Non-pigmented ciliary epithelial cell (primary cell): ENCODE measurements around the gene ZNF787.

Experiments
- DNase-seq: peaks from one replicate; pipeline ENCODE4 v3.0.0-alpha.2; 2010; ENCODE audit warnings: low read depth

Gene ZNF787

DNA sequence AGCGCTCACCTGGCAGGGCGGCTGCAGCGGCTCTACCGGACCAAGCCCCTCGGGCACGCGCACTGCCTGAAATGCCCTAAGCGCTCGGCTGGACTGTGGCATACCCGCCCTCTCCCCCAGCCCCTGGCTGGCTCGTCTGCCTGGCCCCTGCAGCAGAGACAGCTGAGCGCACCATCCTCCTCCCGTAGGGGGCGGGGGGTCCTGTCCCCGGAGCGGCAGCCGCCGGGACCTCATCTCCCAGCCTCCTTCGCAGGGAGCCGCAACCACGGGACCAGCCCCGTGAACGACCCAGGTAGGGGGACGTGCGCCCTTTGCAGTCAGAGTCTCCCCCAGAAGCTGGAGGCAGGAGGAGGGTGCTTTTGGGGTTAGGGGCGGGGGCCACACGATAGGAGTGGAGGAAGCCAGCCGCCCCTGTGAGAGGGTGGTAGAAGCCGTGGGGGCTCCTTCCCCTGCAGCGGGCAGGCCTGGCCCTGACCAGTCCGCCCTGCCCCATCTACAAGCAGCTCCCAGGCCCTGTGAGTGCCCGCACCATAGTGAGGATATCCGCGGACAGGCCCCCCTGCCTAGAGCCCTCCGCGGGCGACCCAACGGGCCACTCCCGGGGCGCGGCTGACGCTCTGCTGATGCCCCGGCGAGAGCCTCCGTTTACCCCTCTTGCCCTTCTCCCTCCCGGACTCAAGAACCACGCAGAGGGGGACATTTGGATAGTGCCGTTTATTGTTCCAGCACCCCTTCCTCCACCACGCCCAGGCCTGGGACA, 34.2 kb downstream of the ZNF787 start:
- no peak for DNase-seq

DNA sequence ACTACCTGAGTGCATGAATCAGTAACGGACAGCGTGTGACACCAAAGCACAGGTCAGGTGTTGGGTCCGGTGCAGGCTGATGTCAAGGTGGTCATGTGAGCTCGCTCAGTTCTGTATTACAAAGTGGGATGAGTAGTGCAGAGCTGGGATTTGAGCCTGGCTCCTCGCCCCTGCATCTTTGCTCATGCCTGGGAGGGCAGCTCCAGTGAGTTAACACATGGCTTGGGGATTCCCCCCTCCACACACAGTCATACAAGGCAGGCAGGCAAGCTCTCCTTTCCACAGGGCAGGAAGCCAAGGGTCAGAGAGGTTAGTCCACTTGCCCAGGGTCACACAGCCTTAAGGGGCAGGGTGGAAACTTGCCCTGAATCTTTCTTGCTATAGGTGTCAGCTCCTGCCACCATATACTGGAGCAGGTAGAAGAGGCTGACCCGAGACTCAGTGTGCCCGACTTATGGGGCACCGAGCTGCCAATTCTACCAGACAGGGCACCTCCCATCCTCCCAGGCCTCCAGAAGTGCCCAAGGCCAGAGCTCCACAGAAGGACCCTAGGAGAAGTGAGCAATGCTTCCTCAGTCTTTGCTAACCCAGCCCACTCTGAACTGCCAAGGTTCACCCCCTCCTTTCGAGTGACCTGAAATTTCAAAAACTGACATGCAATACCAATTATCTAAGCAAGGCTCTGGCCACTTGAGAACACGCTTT, 35.4 kb downstream of the ZNF787 start:
- no peak for DNase-seq

DNA sequence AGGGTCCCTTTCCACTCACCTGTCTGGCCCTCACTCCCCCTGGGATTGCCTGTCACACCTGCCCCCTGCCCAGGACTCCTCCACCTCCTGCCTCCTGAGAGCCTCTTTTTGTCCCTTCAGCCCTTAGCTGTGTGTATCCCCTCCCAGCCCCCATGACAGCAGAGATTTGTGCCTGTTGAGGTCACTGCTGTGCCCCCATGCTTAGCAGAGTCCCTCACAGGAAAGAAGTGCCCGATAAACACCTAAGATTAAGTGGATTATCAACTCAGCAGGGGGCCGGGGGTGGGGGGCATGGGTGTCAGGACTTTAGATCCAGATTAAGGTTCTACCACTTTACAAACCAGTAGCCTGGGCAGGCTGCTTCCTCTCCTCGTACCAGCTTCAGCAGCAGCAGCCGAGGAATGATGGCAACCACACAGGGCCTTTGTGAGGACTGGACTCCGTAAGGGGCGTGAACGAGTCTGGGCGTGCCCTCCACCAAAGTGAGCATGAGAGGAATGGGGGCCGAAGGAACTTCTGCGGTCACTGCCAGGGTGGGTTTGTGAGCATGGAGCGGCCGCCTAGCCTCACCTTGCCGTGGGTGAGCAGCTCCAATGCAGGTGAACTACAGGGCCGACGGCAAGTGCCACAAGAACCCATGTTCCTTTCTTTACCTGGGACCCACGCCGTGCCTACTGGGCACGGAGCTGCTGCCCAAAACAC, 36.1 kb downstream of the ZNF787 start:
- DNase-seq = no peak

DNA sequence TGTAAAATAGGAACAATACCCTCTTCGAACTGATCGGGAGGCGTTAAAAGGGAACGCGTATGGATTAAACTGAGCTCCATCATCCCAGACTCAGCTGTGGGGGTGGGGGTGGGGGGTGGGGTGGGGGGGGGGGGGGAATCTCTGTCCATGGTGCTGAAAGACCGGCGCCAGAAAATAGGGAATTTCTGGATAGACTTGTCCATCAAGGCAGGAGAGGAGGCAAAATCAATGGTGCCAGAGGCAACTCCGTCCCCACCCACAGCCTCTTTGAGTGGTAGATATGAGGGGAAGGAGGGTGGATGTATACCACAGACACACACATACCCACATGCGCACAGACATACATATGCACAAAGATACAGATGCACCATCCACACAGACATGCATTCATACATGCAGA, 37.4 kb downstream of the ZNF787 start:
- DNase-seq = no peak

DNA sequence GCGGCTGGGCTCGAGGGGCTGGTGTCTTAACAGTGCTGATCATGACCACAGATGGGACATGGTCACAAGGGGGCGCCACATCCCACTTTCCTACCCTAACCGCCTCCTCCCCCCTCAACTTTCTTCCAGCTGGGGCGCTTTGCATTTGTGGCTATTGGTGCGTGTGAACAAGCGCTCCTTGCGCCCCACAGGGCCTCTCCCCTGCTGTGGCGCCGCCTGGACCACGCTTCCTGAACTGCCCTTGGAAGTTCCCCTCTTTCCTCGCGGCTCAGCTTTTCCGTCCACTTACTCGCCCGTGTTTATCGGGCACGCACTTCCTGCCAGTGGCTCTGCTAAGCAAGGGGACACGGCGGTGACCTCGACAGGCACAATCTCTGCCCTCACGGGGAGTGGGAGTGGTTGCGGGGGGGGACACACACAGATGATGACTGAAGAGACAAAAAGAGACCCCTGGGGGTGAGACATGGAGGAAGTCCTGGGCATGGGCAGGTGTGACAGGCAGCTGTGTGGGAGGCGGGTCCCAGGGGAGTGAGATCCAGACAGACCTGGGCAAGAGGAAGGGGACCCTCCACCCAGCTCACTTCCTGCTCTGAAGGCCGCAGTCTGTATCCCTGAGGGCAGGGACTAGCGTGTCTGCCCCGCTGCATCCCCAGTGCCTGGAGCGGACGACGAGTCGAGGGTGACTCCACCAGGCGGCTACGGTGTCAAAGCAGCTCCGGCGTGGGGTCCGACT, 40.3 kb downstream of the ZNF787 start:
- peak; percentile 30 for DNase-seq

DNA sequence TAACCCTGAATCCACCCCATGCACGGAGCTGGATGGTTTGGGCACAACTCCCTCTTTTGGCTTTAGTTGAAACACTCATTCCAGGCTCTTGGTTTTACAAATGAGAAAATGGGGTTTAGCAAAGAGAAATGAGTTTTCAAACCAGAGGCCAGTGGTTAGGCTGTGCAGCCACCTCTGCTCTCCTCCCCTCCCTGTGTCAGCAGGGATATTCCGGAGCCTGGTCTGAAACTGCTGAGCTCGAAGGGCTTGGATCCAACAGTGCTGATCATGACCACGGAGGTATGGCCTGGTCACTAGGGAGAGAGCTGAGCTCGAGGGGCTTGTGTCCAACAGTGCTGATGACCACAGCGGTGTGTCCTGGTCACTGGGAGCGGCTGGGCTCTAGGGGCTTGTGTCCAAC, 41.5 kb downstream of the ZNF787 start:
- no peak for DNase-seq

DNA sequence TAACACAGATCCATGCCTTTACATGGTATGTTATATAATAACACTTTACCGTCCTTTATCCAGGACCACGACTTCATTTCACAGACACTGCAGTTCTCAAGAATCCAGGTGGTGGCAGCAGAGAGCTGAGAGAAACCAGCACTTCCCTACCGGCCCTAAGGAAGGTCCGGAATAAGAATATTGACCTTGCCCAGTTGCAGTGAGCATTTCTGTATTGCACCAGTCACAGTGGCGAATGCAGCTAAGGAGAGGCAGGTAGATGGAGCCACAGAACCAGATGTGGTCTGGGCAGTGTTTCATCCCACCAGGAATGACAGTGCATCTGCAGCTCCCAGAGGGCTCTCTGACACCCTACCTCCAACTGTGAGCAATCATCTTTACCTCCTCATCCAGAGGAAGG, 44.6 kb downstream of the ZNF787 start:
- DNase-seq = no peak

DNA sequence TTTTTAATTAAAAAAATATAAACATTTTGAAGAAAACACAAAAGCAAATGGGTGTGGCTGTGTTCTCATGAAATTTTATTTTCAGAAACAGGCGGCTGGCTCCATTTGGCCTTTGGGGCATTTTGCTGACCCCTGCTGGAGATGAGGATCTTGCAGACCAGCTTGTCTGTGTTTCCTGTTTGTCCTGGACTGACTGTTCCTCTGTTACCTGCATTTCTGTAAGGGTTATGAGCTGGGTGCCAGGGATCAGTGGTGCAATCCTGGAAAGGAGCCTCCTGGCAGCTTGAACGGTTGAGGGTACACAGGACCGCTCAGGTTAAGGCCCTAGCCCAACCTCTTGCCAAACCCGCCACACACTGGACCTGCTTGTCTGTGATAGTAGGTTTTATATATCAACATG, 49.9 kb downstream of the ZNF787 start:
- DNase-seq = no peak

DNA sequence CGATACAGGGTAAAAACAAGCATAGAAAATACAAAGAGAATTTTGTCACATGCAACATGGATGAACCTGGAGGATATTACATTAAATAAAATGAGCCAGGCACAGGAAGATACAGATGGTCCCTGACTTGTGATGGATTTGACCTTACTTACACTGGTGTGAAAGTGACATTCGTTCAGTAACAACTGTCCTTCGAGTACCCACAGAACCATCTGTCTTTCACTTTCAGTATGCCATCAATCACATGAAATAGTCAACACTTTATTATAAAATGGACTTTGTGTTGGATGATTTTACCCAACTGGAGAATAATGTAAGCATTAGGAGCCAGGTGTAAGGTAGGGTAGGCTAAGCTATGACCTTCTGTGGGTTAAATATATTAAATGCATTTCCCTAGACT, 51.5 kb downstream of the ZNF787 start:
- DNase-seq = no peak

DNA sequence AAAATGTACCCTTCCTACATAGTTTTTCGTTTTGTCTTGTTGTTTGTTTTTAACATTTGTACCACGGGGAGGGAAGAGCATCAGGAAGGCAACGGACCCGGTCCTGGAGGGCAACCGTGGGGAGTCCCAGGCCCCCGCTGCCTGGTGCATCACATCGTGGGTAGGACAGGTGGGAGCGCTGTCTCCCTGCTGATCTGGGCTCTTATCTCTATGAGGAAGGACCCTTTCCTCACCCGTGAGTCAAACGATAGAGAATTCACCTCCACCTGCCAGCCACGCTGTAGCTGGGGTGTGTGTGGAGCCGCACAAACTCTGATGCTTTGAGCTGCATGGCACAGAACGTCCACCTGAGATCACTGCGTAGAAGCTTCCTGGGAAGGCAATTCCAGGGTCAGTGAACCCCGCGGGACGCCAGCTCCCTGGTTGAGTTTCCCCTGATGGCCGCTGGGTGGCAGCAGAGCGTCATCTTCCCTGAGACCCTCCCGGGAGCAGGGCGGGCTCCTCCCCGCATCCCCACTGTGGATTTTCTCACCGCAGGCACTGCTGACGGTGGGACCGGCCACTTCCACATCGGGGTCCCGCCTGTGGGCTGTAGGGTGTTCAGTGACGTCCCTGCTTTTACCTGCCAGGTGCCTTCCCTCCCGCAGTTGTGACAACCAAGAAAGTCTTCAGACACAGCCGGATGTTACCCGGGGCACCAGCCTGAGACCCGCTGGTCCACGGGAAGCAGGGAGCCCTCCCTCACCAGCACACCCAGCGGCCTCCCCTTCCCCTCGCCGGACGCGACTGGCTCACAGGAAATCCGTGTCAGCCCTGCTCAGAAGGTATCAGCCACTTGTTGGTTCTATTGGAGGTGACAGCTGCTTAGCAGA, 54.7 kb downstream of the ZNF787 start:
- no peak for DNase-seq

DNA sequence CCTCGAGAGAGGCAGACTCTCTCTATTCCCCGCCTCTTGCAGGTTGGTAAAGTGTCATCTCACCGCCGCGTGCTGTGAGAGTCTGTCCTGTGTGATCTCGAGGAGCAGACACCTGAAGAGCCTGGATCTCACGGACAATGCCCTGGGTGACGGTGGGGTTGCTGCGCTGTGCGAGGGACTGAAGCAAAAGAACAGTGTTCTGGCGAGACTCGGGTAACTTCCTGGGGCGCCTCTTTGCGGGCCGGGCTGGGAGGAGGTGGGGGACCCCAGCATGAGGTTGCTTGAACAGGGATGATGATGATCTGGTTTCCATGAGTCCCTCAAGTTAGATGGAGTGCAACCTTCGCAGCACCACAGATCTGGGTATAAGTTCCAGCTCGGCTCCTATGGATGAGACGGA, 67.5 kb downstream of the ZNF787 start:
- no peak for DNase-seq
